GM12801 (cell line): Measurements from ENCODE around the gene SLX4IP.

Experiments
- TF ChIP-seq, protein P1 (sequence below): IDR thresholded peaks from one replicate; pipeline ENCODE4 v1.5.1; 2011; ENCODE audit warnings: control low read depth; ENCODE audit not compliant: insufficient read length; ENCODE audit errors: extremely low read depth

SLX4IP gene

DNA sequence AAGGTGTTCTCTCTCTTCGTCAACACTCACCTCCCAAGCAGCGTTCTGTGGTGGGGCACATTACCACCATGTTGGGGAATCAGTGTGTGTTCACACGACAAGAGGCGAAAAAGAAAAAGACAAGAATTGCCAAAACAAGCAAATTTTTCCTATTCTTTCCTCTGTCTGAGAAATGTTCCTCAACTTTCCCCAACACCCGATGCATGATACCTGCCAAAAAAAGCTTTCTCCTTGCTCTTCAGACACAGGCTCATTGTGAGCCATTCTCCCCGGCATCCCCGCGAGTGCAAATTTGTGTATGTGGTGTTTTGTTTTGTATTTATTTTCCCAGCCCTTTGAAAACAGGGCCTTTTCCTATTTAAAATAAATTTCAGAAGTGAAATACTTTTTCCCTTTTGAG lies 137.7 kb downstream of the SLX4IP start:
- TF ChIP-seq, protein P1, sequence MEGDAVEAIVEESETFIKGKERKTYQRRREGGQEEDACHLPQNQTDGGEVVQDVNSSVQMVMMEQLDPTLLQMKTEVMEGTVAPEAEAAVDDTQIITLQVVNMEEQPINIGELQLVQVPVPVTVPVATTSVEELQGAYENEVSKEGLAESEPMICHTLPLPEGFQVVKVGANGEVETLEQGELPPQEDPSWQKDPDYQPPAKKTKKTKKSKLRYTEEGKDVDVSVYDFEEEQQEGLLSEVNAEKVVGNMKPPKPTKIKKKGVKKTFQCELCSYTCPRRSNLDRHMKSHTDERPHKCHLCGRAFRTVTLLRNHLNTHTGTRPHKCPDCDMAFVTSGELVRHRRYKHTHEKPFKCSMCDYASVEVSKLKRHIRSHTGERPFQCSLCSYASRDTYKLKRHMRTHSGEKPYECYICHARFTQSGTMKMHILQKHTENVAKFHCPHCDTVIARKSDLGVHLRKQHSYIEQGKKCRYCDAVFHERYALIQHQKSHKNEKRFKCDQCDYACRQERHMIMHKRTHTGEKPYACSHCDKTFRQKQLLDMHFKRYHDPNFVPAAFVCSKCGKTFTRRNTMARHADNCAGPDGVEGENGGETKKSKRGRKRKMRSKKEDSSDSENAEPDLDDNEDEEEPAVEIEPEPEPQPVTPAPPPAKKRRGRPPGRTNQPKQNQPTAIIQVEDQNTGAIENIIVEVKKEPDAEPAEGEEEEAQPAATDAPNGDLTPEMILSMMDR: no peak

DNA sequence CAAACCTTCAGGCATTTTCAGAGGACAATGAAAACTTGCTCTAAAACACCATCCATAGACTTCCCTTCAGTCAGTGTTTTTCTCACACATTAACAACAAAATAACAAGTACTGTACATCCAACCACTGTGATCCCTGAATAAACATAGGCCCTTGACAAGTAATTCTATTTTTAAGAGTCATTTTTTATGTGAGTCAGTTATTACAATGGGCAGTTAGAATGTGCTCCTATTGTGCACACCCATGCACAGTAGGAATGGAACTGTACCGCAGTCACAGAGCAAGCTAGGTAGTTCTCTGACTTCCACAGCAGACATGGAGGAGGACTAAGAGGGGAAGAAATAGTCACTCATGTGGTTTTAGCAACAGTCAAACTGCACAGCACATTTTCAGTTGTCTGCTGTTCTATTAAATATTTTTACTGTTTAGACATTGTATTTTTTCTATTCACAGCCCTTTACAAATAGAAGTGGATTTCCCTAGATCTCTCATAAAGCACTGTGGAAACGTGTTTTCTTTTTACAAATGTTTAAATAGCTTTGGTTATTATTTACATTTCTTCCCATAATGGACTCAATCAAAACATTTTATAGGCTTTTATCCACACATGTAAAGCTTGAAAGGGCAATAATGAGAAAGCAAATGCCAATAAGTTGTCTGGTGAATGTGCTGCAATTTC lies 138.3 kb downstream of the SLX4IP start:
- TF ChIP-seq, protein P1: no peak

- TF ChIP-seq, protein P1: no peak
These were observed 138.8 kb downstream of the SLX4IP start for GRCh38 chr20:10573951-10574339.

DNA sequence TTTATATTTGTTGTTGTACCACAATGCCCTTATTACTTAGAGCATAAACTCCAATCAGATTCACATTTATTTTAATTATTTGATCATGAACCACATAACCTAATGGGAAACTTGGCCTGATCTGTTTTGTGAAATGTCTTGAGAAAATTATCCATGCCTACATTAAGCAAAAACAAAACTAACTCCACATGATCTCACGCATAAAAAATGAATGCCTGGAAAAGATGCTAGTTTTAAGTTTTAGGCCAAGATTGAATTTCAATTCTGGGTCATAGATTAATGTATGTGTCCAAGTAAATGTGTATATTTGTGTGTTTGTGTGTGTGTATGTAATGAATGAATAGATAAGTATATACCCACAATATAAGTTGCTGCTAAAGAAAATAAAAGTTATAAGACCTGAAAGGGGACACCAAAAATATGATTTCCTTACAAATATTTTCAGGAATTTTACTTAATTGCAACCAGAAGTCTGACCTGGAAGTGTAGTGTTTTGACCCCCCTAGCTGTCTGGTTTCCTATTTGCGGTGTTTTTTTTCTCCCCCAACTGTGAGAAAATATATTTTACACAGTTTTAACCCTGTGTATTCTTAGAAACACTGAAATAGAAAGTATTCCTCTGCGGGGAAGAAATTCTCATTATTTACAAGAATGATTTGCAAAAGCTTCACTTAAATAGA lies 141.4 kb downstream of the SLX4IP start:
- TF ChIP-seq, protein P1: no peak

GRCh38 chr20:10577648-10578047 lies 142.5 kb downstream of the SLX4IP start:
- TF ChIP-seq, protein P1: no peak

DNA sequence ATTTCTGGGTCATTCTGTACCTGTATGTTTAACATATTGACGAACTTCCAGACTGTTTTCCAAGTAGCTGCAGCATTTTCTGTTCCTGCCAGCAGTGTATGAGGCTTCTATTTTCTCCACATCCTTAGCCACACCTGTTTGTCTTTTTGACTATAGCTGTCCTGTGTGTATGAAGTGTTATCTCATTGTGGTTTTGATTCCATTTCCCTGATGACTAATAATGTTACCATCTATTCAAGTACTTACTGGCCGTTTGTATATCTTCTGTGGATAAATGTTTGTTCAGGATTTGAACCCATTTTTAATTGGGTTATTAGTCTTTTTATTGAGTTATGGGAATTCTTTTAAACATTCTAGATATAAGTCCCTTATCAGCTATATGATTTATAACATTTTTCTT lies 143.5 kb downstream of the SLX4IP start:
- TF ChIP-seq, protein P1: no peak

- TF ChIP-seq, protein P1: no peak
These were observed 144.8 kb downstream of the SLX4IP start for GRCh38 chr20:10579942-10580341.
